GM10847 (cell line): Measurements from ENCODE around the gene DUOX1.

Source experiments
- POLR2A ChIP-seq: IDR thresholded peaks from 2 replicates; pipeline ENCODE4 v1.6.1; 2011; ENCODE audit not compliant: insufficient read length; ENCODE audit errors: extremely low read depth

DUOX1 gene

DNA sequence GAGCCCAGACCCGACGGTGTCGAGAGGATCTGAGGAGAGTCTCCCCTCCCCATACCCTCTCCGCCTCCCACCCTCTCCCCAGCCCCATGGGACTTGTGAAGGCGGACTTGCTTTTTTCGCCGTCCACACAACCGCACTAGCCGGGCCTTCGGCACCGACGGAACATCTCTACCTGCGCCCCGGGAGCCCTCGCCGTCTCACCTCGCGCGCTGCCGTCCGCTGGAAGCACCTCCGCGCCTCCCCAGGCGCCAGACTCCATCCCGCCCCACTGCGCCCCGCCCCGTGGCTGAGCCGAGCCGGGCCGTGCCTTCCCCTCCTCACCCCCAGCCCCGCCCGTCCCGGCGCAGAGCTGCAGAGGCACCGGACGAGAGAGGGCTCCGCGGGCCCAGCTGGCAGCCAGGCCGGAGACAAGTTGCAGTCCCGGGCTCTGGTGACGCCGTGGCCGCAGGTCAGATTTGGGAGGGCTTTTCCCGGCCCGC is at the start of gene DUOX1, which contains the start of gene DUOXA1:
Gene DUOX1, plus strand, starts transcription at position 344 of the 479 bp plus-strand sequence. CDS start 1,973 bp downstream, outside the sequence.
Gene DUOXA1, minus strand, starts transcription at position 229 of the 479 bp plus-strand sequence. CDS start 6,865 bp downstream, outside the sequence.
- TF ChIP-seq POLR2A = no peak

DNA sequence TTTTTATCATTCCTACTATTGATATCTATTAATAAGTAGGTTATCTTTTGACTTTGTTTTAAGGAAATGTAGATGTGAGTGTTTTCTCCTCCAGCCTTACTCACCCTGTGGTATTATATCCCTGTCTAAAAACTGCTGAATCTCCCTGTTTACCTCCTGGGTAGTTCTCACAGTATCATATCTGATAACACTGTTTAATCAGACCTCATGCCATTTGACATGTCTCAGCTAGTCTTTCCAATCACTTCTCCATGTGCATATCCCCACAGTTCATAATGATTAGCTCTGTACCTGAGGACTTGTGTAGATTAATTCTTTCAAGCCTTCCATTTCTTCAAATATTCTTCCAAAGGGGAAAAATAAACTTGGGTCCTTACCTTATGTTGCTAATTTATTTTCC is 46.6 kb upstream of the DUOX1 start:
- TF ChIP-seq POLR2A = no peak

DNA sequence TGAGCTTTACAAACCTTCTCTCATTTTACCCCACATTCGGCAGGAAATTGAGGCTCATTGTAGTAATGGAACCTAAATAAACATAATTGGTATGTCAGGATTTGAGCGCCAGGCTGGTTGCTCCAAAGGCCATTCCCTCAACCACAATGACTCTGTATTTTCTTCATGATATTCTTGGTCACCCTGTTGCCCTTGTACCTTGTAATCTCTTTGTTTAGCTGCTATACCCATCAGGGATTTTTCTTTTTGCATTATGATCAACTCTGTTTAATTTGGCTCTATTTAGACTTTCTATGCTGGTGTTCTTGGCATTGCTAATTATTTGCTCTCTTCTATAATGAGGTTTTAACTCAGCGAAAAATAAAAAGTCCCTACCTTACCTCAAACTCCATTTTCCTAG is 45.6 kb upstream of the DUOX1 start:
- no peak for TF ChIP-seq POLR2A

DNA sequence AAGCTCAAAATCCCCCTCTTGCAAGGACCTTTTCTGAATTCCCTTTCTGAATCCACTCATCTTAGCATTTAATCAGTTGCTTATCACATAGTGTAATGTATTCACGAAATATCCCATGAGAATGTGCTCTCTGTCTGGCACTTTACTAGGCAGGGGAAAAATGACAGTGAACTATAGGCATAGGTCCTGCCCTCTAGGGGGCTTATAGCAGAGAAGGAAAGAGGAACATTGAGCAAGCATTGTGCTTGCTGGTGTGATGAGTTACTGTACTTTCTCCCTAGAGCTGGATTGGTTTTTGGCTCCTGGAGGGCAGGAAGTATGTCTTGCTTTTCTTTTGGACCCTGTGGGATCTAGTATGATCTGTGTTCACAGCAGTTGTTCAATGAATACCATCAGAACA is 42.3 kb upstream of the DUOX1 start:
- TF ChIP-seq POLR2A = no peak

DNA sequence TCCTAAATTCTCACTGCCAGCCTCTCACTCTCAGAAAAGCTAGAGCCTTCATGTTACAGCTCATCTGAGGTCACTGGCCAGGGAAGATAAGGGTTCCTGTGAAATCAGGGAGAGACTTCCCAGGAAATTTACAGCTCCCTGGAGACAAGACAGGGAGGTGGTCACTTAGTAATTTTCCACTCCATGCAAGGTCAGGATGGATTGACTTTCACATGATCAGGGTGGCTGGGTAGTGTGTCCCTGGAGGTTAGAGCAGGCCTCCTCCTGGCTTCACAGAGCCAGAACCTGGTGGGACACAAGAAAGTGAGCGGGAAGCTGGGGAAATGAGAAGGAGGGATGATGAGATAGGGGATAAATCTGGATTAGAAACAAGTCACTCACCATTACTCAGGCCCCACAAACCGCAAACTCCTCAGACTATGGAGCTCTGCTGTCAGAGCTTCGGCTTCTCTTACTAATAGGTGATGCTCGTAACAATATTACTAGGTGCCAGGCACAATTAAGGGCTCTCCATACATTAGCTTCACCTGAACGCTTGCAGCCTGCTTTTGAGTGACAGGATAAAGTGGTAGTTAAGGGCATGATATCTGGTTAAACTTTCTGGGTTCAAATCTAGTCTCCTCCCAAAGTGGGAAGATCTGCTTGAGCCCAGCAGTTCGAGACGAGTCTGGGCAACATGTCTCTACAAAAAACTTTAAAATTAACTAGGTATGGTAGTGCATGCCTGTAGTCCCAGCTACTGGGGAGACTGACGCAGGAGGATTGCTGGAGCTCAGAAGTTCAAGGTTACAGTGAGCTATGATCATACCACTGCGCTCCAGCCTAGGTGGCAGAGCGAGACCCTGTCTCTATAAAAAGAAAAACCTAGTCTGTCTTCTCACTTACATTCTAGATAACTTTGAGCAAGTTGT is 40.7 kb upstream of the DUOX1 start:
- TF ChIP-seq POLR2A = no peak

DNA sequence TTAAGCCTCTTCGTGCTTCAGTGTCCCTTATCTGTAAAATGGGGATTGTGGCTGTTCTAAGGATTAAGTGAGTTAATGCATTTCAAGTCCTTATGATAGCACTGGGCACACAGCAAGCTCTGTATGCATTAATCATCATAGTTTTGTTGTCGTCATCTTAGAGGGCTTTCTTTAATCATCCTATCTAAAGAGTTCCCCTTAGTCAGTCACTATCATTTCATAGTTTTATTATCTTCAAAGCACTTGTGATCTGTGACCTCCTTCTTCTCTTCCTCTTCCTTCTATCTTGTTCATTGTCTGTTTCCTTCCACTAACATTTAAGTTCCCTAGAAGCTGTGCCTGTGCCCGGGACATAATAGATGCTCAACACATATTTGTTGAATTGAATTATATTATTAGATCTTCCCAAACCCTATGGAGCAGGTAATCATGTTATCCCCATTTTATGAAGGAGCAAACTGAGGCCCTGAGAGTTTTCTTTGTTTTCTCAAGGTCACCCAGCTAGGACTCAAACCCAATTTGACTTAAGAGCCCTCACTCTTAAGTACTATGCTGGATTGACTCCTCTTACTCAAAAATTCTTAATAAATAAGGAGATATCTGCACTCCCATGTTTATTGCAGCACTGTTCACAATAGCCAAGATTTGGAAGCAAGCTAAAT is 40.0 kb upstream of the DUOX1 start:
- TF ChIP-seq POLR2A = no peak

DNA sequence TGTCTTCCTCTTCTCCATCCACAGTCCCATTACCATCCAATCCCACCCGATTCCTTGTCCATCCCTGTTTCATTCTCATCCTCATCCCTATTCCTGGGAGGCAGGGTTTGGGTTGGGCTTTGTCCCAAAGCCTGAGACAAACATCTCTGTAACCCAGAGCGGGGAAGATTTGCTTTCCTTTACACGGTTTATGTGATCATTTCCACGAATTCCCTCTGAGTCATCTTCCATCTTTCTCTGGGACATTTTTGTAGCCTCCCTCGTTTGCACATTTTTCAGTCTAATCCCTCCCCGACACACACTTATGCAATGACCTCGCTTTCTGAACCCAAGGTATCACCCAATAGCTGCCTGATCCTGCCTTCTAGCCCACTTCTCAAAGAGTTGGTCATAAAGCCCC is 38.6 kb upstream of the DUOX1 start:
- TF ChIP-seq POLR2A = no peak

DNA sequence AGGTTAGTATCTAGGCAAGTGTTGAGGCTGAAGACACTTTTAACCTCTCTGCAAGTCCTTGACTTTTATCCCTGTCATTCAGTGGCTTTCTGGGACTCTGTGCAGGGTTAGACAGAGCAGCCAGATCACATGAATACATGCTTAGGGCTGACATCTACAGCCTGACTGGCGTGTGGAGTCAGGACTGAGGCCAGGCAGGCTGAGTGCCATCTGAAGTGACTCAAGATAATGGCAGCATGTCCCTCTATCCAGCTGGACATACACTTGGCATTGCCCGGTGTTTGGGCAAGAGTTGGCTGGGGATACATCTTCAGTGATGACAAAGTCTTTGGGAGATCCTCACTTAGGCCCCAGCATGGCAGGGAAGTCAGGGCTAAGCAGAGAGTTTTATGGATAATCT is 38.2 kb upstream of the DUOX1 start:
- no peak for TF ChIP-seq POLR2A

DNA sequence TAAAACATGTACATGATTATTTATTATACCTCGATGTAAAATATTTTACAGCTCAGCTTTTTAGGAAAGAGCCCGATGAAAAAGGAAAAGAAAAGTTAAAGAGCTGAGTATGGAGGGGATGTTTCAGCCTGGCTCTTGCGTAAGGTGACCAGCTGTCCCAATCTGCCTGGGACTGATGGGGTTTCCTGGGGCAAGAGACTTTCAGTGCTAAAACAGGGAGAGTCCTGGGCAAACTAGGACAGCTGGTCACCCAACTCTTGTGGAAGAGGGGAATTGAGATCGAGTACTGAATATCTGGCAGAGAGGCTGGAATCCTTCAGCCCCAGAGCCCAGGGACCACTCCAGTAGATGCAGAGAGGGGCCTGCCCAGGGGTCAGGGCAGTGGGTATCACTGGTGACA is 36.8 kb upstream of the DUOX1 start:
- no peak for TF ChIP-seq POLR2A

DNA sequence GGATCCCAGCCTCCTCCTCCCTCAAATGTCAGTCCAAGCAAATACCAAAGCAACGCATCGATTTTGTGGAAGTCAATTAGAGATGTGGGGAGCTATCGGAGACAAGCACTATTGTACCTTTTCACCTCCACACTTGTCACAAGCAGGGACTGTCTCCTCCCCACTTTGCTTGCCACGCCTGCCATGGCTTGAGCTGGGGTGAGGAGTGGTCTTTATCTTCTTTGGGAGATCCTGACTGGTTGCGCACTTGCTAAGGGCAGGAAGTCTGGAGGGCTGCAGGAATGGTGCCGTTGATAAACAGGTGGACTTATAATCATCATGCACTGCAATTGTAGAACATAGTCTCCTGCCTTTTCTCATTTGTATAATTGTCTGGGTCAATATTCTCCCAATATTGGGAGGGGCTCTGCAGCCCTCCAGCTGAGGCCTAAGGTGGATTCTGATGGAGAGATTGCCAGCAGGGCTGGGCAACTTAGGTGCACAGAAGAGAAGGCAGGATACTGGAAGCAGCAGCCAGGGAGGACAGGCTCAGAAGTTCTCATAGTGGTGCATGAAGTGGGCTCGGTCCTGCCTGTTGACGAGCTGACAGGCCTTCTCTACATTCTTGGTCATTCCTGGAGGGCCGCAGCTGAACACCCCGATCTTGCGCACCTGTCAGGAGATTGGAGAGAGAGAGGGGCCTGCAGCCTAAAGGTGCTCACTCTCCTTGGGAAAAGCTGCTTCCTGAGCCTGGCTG is 36.0 kb upstream of the DUOX1 start:
- no peak for TF ChIP-seq POLR2A

DNA sequence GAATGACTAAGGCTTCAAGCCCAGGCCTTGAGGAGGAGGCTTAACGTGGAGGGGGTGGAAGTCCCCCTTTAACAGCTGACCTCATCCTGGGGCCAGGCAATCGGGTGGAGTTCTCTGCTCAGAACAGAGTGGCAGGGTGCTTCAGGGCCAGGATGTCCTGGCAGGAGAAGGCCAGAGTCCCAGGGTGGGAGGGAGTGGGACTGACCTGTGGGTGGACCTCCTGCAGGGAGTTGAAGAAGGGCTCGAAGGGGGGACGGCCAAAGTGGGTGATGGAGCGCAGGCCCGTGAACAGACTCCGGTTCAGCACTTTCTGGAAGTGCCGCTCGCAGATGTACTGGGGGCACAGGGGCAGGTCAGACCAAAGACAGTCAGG is 35.5 kb upstream of the DUOX1 start:
- TF ChIP-seq POLR2A = no peak

DNA sequence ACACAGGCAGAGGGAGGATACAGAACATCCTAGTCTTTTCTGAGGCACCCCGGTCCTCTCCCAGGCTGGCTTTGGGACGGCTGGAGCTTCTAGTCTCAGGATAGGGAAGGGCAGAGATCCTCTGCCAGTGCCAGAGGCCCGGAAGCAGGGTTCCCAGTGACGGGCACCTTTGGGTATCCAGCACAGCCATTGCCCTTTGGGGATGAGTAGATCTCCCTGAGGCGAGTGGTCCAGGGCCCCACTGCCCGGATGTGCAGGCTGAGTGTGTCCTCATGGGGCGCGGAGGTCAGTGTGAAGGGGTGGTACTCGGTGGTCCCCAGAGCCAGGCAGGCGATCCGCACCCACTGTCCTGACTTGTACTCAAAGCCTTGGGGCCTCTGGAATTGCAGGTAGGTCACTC is 34.1 kb upstream of the DUOX1 start:
- TF ChIP-seq POLR2A = no peak

DNA sequence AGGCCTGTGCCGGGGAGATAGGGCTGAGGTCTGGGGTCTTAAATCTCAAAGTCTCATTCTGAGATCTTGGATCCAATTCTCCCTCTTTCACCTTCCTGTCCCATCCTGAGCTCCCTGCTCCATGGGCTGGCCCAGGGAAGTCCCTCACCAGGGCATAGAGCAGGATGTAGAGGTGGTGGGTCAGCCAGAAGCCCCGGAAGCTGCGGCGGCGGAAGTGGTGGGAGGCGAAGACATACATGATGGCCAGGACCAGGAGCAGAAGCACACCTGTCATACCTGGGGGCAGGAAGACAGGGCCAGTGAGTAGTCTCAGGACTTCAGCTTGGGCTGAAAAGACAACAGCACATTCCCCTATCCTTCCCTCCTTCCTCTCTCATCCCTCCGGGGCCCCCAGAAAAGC is 32.3 kb upstream of the DUOX1 start:
- TF ChIP-seq POLR2A = no peak

DNA sequence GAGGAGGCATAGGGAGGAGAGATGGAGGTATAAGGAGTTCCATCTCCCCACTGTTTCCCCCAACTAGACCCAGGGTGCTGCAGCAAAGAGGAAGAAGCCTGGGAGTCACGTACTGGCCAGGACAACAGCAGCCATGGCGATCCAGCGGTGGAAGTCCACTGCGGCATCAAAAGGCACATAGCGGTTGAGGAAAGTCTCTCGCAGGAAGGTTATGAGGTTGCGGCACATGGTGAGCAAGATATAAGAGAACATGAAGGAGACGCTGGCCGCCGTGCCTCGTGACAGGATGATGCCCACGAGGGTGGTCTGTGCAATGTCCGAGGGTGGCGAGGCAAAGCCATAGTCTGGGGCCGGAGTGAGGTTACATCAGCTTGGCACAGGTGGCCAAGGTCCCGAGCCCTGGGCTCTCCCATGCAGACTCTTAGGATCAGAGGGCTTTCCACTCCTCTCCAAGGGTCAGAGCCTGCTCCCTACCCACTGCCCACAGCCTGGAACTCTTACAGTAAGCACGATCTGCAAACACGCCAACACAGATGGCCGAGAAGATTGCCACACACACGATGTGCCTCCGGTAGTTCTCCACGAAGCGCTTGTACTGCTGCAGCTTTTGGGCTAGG is 30.1 kb upstream of the DUOX1 start:
- no peak for TF ChIP-seq POLR2A
